ENCODE measurements around the gene ROR2. TPM values are rescaled to one million over a fixed set of nuclear protein-coding genes. Genes with fewer than 3 reads are reported as not detected.

ROR2 gene
- total and polyA plus RNA-seq, 2 donors (not counting 3 experiments of a cell fraction or from before 2014, with no cell fraction given): not detected

DNA sequence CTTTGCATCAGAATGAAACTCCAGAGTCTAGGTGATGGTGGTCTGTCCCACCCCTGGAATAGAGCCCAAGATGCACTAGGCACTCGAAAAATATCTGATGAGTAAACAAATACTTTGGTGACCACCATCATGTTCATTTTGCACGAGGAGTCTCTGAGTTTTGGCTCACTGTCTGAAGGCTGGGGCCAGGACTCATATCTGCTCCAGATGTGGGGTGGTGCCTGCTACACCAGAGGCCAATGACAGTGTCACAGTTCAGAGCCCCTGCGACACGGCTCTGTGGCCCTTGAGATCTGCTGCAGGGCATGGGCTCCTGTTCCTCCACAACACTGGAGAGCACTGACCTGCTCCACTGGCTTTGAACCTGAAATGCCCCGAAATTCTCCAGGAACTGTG, 164.6 kb downstream of the ROR2 start:
- Histone ChIP-seq H3K27ac (ENCODE audit: insufficient read depth, low read depth, low read length) (no peak overlapping the region), H3K9ac (replicated peaks; ENCODE audit: extremely low read depth, insufficient read depth, low read length) (no peak overlapping the region), H3K9me1 (replicated peaks; ENCODE audit: control insufficient read depth, extremely low read depth, insufficient read depth, low read length) (no peaks in the 10 kb centered on the region), H3K4me1 (ENCODE audit: control insufficient read depth, extremely low read depth, insufficient read depth, low read length) (no peaks in the 10 kb centered on the region), H3K4me2 (ENCODE audit: insufficient read depth, low read length) (no peak overlapping the region), H4K20me1 (replicated peaks; ENCODE audit: control insufficient read depth, extremely low read depth, insufficient read depth, low read length) (no peaks in the 10 kb centered on the region), H3K9me3 (replicated peaks; ENCODE audit: control insufficient read depth, insufficient read depth, low read length) (no peaks in the 10 kb centered on the region), H3K36me3 (ENCODE audit: control insufficient read depth in 2 of 2, extremely low read depth in 1 of 2, insufficient read depth in 2 of 2, low read length in 2 of 2) (no peaks in the 10 kb centered on the region), H2AFZ (ENCODE audit: low read depth, low read length) (no peak overlapping the region), H3K4me3 (replicated peaks in 1 of 3; ENCODE audit: insufficient read depth in 1 of 3, low read depth in 1 of 3, low read length in 3 of 3) (no peak overlapping the region), H3K27me3 (ENCODE audit: control insufficient read depth in 2 of 2, insufficient read depth in 2 of 2, low read length in 2 of 2) (no peaks in the 10 kb centered on the region), H3K79me2 (ENCODE audit: control insufficient read depth, insufficient read depth, low read length) (no peaks in the 10 kb centered on the region)
- POLR2A ChIA-PET: no interaction called here
- intact Hi-C loops (cut with micrococcal nuclease) (no loop called here), dilution Hi-C loops (cut with MboI; ENCODE audit: extremely low pct_ligation_motif_present, low sequenced_read_pairs) (no loop called here)
- no peak for TF ChIP-seq MYC (IDR thresholded peaks at IDR 0.05; ENCODE audit: low read depth, low read length)
- no peak for TF ChIP-seq JUN (IDR thresholded peaks at IDR 0.05; ENCODE audit: borderline replicate concordance, insufficient read depth, insufficient read length, low read depth)
- no peak for TF ChIP-seq EZH2 (IDR thresholded peaks at IDR 0.05; ENCODE audit: borderline replicate concordance, low read depth, low read length, severe bottlenecking)
- TF ChIP-seq GATA2 (IDR thresholded peaks at IDR 0.05; ENCODE audit: insufficient read depth, insufficient read length, low read depth, low read length): no peak
- no peak for TF ChIP-seq MAX (IDR thresholded peaks at IDR 0.05; ENCODE audit: insufficient read depth, insufficient read length)
- TF ChIP-seq POLR2AphosphoS5 (IDR thresholded peaks at IDR 0.05; ENCODE audit: insufficient read depth, low read depth, low read length): no peak
- TF ChIP-seq FOS (IDR thresholded peaks at IDR 0.05; ENCODE audit: borderline replicate concordance, insufficient read depth, low read length): no peak
- TF ChIP-seq, protein P1, sequence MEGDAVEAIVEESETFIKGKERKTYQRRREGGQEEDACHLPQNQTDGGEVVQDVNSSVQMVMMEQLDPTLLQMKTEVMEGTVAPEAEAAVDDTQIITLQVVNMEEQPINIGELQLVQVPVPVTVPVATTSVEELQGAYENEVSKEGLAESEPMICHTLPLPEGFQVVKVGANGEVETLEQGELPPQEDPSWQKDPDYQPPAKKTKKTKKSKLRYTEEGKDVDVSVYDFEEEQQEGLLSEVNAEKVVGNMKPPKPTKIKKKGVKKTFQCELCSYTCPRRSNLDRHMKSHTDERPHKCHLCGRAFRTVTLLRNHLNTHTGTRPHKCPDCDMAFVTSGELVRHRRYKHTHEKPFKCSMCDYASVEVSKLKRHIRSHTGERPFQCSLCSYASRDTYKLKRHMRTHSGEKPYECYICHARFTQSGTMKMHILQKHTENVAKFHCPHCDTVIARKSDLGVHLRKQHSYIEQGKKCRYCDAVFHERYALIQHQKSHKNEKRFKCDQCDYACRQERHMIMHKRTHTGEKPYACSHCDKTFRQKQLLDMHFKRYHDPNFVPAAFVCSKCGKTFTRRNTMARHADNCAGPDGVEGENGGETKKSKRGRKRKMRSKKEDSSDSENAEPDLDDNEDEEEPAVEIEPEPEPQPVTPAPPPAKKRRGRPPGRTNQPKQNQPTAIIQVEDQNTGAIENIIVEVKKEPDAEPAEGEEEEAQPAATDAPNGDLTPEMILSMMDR (IDR thresholded peaks at IDR 0.05; ENCODE audit: extremely low read depth in 1 of 2, insufficient read depth in 1 of 2, low read depth in 1 of 2, low read length in 2 of 2): no peak
- no peak for TF ChIP-seq POLR2A (IDR thresholded peaks at IDR 0.05; ENCODE audit: low read depth, low read length)
- DNase-seq (ENCODE audit: low read depth, low spot score): no peak
- CTCF ChIA-PET: no interaction called here
- no TSS peak for BruUV-seq (replicated peaks)
- FAIRE-seq: no peak

All from endothelial cell of umbilical vein (primary cell).